Brain microvascular endothelial cell (primary cell): ENCODE results near the gene FGB.
"Not testable (repeated sequence)": the region's sequence is repeated elsewhere in the genome, so short reads cannot be mapped to it uniquely, and the experiment has no call there.

ENCODE experiments used
- DNase-seq: peaks from one replicate; pipeline ENCODE4 v3.0.0-alpha.2; 2020
- H3K27ac ChIP-seq: fragments of 250-450 bp; sonication (Bioruptor Pico); 2 replicates; pipeline ENCODE4 v1.5.1; 2020; ENCODE audit warnings: mild to moderate bottlenecking, moderate library complexity
- H3K27me3 ChIP-seq: fragments of 250-450 bp; sonication (Bioruptor Pico); replicated peaks from 2 replicates; pipeline ENCODE4 v1.5.1; 2020; ENCODE audit warnings: mild to moderate bottlenecking
- H3K36me3 ChIP-seq: fragments of 250-450 bp; sonication (Bioruptor Pico); replicated peaks from 2 replicates; pipeline ENCODE4 v1.5.1; 2020; ENCODE audit warnings: mild to moderate bottlenecking
- H3K4me3 ChIP-seq: 2 replicates; pipeline ENCODE4 v1.5.1; 2011; ENCODE audit warnings: low read depth, mild to moderate bottlenecking, control low read depth, low read length, moderate library complexity
- CTCF ChIP-seq: IDR thresholded peaks from 2 replicates; pipeline ENCODE4 v1.5.1; 2011; ENCODE audit warnings: low read depth, mild to moderate bottlenecking, moderate library complexity, low read length, control low read depth, inconsistent platforms; ENCODE audit errors: missing control alignments
- in situ Hi-C: cut with HindIII; loops from 2 replicates; pipeline ENCODE4 v1.10.0; 2017; ENCODE audit warnings: low sequenced_read_pairs, low pct_ligation_motif_present

FGB gene

GRCh38 chr4:154595807-154596206, 33.0 kb downstream of the FGB start:
- Histone ChIP-seq H3K27ac (no peak overlapping the region), H3K4me3 (no peak overlapping the region), H3K27me3 (no peaks in the 10 kb centered on the region), H3K36me3 (no peaks in the 10 kb centered on the region)
- in situ Hi-C loops = no loop called here
- no peak for TF ChIP-seq CTCF
- DNase-seq = no peak

DNA sequence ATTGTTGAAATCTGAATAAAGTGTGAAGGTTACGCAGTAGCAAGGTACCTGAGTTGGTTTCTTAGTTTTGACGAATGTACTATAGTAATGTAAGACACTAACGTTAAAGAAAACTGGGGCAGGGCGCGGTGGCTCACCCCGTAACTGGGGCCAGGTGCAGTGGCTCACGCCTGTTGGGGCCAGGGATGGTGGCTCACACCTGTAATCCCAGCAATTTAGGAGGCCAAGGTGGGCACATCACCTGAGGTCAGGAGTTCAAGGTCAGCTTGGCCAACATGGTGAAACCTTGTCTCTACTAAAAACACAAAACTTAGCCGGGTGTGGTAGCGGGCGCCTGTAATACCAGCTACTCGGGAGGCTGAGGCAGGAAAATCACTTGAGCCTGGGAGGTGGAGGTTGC, 34.5 kb downstream of the FGB start:
- H3K27ac ChIP-seq, H3K27me3 ChIP-seq, DNase-seq, in situ Hi-C loops, H3K36me3 ChIP-seq, H3K4me3 ChIP-seq: not testable (repeated sequence)

GRCh38 chr4:154597798-154598774, 35.3 kb downstream of the FGB start:
- Histone ChIP-seq H3K36me3 (no peaks in the 10 kb centered on the region), H3K27me3 (no peaks in the 10 kb centered on the region), H3K4me3 (no peak overlapping the region), H3K27ac (no peak overlapping the region)
- DNase-seq = no peak
- in situ Hi-C loops = no loop called here
- no peak for TF ChIP-seq CTCF

DNA sequence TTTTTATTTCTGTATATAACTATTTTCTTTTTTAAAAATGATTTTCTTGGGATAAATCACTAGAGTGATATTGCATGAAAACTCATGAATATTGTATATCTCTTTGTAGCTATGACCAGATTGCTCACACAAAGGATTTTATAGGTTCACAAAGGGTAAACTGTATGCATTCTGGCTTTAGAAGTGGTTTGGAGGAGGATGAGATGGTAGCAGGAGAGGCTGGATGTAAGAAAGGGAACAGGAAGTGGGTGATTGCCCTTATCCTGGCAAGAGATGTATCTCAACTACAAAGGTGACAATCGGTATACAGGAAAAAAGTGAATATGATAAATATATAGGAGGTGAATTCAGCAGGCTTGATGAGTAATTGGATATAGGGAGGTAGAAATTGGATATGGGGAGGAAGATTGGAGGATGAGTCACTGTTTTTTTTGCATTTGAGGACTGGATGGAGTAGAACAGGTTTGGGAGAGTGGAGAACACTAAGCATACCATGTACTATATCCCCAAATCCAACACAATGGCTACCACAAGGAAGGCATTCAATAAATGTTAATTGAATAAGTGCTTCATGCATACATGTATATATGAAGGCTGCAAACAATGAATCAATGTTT, 39.7 kb downstream of the FGB start:
- DNase-seq = no peak
- in situ Hi-C loops = no loop called here
- no peaks in the 10 kb centered on the region for H3K27me3 ChIP-seq
- no peak overlapping the region for H3K27ac ChIP-seq
- no peak for TF ChIP-seq CTCF
- H3K4me3 ChIP-seq = no peak overlapping the region
- H3K36me3 ChIP-seq = no peaks in the 10 kb centered on the region

GRCh38 chr4:154603033-154603943, 40.5 kb downstream of the FGB start:
- in situ Hi-C loops = no loop called here
- no peak overlapping the region for H3K27ac ChIP-seq
- H3K4me3 ChIP-seq = no peak overlapping the region
- TF ChIP-seq CTCF = no peak
- DNase-seq = no peak
- H3K27me3 ChIP-seq = no peaks in the 10 kb centered on the region
- no peaks in the 10 kb centered on the region for H3K36me3 ChIP-seq

DNA sequence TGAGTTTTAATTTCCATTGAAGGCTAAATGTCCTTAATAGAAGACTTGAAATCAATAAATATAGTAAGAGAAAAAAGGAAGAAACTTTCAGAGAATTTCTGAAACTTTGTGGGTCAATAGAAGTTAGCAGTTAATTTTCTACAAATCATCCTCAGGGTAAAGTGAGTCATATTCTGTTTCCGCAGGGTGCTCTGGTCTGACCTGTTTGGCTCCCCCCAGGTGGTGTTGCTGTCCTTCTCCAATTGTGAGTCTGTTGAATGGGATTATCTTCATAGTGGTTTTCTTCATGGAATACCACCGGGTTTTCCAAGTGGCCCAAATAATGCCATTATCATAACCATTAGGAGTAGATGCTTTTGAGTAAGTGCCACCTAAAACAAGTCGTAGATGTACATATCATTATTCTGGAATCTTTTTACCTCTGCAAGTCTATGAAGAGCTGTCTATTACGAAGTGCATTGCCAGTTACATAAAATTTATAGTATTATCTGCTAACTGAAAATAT, 41.9 kb downstream of the FGB start:
- Histone ChIP-seq H3K27ac (no peak overlapping the region), H3K36me3 (no peaks in the 10 kb centered on the region), H3K4me3 (no peak overlapping the region), H3K27me3 (no peaks in the 10 kb centered on the region)
- TF ChIP-seq CTCF = no peak
- in situ Hi-C loops = no loop called here
- DNase-seq = no peak
